ENCODE data around the gene ATAD5. TPM values are rescaled to one million over a fixed set of nuclear protein-coding genes. Genes with fewer than 3 reads are reported as not detected.

The ATAD5 gene
- total and polyA plus RNA-seq, 4 donors: 0.44 to 4.8 (median 1.4) TPM

GRCh38 chr17:30913955-30914354 lies 82.2 kb downstream of the ATAD5 start:
- no peaks in the 10 kb centered on the region for H3K27me3 ChIP-seq (ENCODE audit: control insufficient read depth in 3 of 3, insufficient read depth in 3 of 3, low read length in 2 of 3)

GRCh38 chr17:30915833-30916611 lies 84.3 kb downstream of the ATAD5 start:
- Histone ChIP-seq H3K27ac (ENCODE audit: low read depth in 1 of 2, low read length in 1 of 2) (no peak overlapping the region), H3K27me3 (ENCODE audit: control insufficient read depth in 3 of 3, insufficient read depth in 3 of 3, low read length in 2 of 3) (peaks cover 0 to 12% (median 9%) of the 10 kb centered on the region in 3 donors), H3K4me3 (no peak overlapping the region), H3K9ac (ENCODE audit: insufficient read depth in 1 of 2, low read length in 2 of 2) (no peak overlapping the region), H3K36me3 (ENCODE audit: control insufficient read depth in 4 of 4, insufficient read depth in 4 of 4, low read length in 4 of 4) (no peaks in the 10 kb centered on the region), H3K4me1 (ENCODE audit: control insufficient read depth in 5 of 5, insufficient read depth in 5 of 5, low read length in 5 of 5) (no peaks in the 10 kb centered on the region), H3K9me3 (ENCODE audit: control insufficient read depth in 4 of 4, insufficient read depth in 3 of 4, low read length in 3 of 4) (no peaks in the 10 kb centered on the region)
- no peak for DNase-seq
- 71 to 86% methylated on average over 5 of the region's 5 CpGs for WGBS, 2 donors
- TF ChIP-seq CTCF (IDR thresholded peaks at IDR 0.05; ENCODE audit: control extremely low read depth, extremely low read depth): no peak
- ATAC-seq (ENCODE audit: insufficient read depth, low FRiP score): no peak

More at GRCh38 chr17:30913955-30914354, 82.2 kb downstream of the ATAD5 start:
- Histone ChIP-seq H3K4me1 (ENCODE audit: control insufficient read depth in 5 of 5, insufficient read depth in 5 of 5, low read length in 5 of 5) (no peaks in the 10 kb centered on the region), H3K27ac (ENCODE audit: low read depth in 1 of 2, low read length in 1 of 2) (no peak overlapping the region), H3K4me3 (no peak overlapping the region), H3K9ac (ENCODE audit: insufficient read depth in 1 of 2, low read length in 2 of 2) (no peak overlapping the region), H3K36me3 (ENCODE audit: control insufficient read depth in 4 of 4, insufficient read depth in 4 of 4, low read length in 4 of 4) (no peaks in the 10 kb centered on the region), H3K9me3 (ENCODE audit: control insufficient read depth in 4 of 4, insufficient read depth in 3 of 4, low read length in 3 of 4) (no peaks in the 10 kb centered on the region)
- no peak for TF ChIP-seq CTCF (IDR thresholded peaks at IDR 0.05; ENCODE audit: control extremely low read depth, extremely low read depth)
- no peak for DNase-seq
- ATAC-seq (ENCODE audit: insufficient read depth, low FRiP score): no peak

GRCh38 chr17:30917050-30917449 lies 85.3 kb downstream of the ATAD5 start:
- Histone ChIP-seq H3K4me3 (no peak overlapping the region), H3K9me3 (ENCODE audit: control insufficient read depth in 4 of 4, insufficient read depth in 3 of 4, low read length in 3 of 4) (no peaks in the 10 kb centered on the region), H3K36me3 (ENCODE audit: control insufficient read depth in 4 of 4, insufficient read depth in 4 of 4, low read length in 4 of 4) (no peaks in the 10 kb centered on the region), H3K27me3 (ENCODE audit: control insufficient read depth in 3 of 3, insufficient read depth in 3 of 3, low read length in 2 of 3) (peaks cover 0 to 19% (median 15%) of the 10 kb centered on the region in 3 donors), H3K27ac (ENCODE audit: low read depth in 1 of 2, low read length in 1 of 2) (no peak overlapping the region), H3K9ac (ENCODE audit: insufficient read depth in 1 of 2, low read length in 2 of 2) (no peak overlapping the region), H3K4me1 (ENCODE audit: control insufficient read depth in 5 of 5, insufficient read depth in 5 of 5, low read length in 5 of 5) (peaks cover 0 to 3% (median 0%) of the 10 kb centered on the region in 5 donors)
- no peak for DNase-seq
- ATAC-seq (ENCODE audit: insufficient read depth, low FRiP score): no peak
- TF ChIP-seq CTCF (IDR thresholded peaks at IDR 0.05; ENCODE audit: control extremely low read depth, extremely low read depth): no peak

Measured in lung (tissue), 12 donors.